Activated CD8-positive, alpha-beta memory T cell treated with anti-CD3 and anti-CD28 coated beads, Interleukin-2, amount 50 U/mL, for 24 hours (primary cell): ENCODE measurements around the gene TGFBR3L.
"Not testable (repeated sequence)": the region's sequence is repeated elsewhere in the genome, so short reads cannot be mapped to it uniquely, and the experiment has no call there.

Experiments
- DNase-seq: peaks from one replicate; pipeline ENCODE4 v3.0.0-alpha.2; 2020; ENCODE audit errors: extremely low read depth

Gene TGFBR3L

DNA sequence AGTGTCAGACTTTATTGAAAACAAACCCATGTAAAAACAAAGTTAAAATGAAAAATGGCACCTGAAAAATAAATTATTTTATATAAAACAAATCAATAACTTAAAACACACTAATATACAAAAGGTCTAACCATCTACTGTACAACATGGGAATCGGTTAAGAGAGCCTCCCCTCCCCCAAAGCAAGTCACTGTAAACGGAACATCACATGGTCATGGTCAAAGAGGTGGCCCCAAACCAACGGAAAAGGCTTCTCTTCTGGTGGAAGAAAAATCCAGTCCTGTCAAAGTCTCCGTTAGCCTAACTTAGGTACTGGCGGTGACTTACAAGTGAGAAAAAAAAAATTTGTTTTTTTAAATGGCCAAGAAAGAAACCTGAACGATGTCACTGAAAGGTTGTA is 44.6 kb downstream of the TGFBR3L start:
- DNase-seq, result no peak

DNA sequence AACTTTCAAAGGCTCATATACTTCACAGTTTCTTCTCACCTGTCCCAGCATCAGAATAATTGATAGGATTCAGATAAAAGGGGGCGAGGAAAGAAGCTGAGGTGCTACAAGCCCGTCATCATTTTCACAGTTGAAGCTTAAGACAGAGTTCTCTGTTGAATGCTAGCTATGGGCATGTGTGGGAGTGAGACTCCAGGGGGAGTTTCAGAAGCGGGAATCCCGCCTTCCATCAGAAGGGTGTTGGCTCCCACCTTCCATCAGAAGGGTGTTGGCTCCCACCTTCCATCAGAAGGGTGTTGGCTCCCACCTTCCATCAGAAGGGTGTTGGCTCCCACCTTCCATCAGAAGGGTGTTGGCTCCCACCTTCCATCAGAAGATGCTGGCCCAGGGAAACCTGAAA is 46.5 kb downstream of the TGFBR3L start:
- not testable (repeated sequence) for DNase-seq

- DNase-seq, result no peak
Measured at GRCh38 chr19:7961920-7962626, 47.4 kb downstream of the TGFBR3L start.

- no peak for DNase-seq
Measured at GRCh38 chr19:7962644-7963268, 48.1 kb downstream of the TGFBR3L start.

- no peak for DNase-seq
Measured at GRCh38 chr19:7963566-7963965, 48.9 kb downstream of the TGFBR3L start.

DNA sequence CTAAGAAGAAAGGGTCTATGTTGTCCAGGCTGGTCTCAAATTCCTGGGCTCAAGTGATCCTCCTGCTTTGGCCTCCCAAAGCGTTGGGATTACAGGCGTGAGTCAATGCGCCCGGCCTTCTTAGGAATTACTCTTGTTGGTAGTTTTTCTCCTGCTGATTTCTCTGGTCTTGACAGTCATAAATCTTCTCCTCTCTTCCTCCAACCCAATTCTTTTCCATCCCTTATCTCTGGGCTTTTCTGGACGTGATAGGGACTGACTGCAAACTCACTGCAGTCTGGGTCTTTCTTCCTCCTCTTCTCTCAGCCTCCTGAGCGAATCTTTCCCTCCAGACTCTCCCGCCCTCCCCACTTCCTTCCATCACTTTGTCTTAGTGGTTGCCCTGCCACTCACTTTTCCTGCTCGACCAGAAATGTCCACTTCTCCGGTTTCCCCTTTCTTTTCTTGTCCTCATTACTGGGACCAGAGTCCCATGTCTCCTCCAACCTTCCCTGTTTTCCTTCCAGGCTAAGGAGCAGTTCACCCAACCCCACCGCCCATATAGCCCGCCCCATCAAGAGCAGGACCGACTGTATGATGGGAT is 50.7 kb downstream of the TGFBR3L start:
- DNase-seq, result no peak

- DNase-seq, result no peak
Measured at GRCh38 chr19:7965921-7966665, 51.5 kb downstream of the TGFBR3L start.

DNA sequence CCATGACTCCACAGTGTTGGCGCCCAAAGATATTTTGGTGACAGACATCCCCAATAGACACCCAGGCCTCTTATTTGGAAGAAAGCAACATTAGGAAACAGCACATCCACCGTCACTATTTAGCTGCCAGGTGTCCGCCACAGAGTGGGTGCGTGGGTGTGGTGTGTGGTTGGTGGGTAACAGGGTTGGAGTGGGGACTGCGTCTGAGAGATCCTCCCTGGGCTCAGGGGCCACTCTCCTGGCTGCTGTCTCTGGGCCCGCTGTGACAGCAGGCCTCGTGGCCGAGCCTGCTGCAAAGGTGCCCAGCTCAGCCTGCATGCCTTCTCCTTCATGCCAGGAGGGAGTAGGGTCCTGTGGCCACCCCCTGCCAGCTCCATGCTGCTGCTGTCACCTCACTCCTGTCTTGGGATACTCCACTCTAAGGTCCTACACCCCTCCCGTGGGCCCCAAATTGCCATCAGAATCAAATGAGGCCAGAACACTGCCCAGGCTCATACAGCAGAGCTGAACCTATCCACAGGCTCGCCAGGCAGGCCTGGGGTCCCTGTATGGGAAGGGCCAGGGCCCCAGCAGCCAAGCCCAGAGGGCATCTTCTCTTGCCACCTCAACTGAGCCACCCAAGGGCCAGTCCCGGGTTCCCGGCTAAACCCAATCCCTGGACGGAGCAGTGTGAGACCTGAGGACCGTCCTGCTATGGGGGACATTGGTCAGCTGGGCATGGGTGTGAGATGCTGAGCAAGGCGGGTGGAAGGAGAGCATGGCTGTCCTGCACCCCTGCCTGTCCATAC is 53.6 kb downstream of the TGFBR3L start:
- DNase-seq, result no peak
